Testis (tissue), 2 donors: ENCODE results near the gene CGB1.

Experiments used
- POLR2A ChIP-seq: fragments of 450-650 bp; IDR thresholded peaks from one replicate; pipeline ENCODE4 v1.6.1; 2017; ENCODE audit warnings: antibody characterized with exemption, mild to moderate bottlenecking, moderate library complexity
- TF ChIP-seq, protein P1 (sequence below), 3 experiments: fragments of 450-650 bp in 2 of 3; fragments of 200-600 bp in 1 of 3; sonication (generic) in 1 of 3; IDR thresholded peaks; one replicate each; pipeline ENCODE4 v1.5.1; 2016 to 2019; ENCODE audit warnings: antibody characterized with exemption in 3 of 3, mild to moderate bottlenecking in 2 of 3, moderate library complexity in 1 of 3

DNA sequence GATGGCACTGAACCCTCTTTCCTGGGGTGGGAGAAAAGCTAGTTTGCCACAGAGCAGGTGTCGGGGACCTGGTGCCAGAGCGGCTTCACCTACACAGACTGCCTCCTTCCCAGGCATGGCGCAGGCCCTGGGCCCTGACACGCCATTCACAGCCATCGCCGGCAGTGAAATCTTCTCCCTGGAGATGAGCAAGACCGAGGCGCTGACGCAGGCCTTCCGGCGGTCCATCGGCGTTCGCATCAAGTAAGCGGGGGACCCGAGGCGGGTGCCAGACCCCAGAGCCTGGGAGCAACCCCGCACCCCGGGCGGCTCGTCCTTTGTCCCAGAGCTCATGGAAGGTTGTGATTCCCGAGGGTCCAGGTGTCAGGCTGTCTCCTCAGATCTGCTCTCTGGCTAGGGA lies 29.8 kb downstream of the CGB1 start:
- TF ChIP-seq, protein P1, sequence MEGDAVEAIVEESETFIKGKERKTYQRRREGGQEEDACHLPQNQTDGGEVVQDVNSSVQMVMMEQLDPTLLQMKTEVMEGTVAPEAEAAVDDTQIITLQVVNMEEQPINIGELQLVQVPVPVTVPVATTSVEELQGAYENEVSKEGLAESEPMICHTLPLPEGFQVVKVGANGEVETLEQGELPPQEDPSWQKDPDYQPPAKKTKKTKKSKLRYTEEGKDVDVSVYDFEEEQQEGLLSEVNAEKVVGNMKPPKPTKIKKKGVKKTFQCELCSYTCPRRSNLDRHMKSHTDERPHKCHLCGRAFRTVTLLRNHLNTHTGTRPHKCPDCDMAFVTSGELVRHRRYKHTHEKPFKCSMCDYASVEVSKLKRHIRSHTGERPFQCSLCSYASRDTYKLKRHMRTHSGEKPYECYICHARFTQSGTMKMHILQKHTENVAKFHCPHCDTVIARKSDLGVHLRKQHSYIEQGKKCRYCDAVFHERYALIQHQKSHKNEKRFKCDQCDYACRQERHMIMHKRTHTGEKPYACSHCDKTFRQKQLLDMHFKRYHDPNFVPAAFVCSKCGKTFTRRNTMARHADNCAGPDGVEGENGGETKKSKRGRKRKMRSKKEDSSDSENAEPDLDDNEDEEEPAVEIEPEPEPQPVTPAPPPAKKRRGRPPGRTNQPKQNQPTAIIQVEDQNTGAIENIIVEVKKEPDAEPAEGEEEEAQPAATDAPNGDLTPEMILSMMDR (IDR thresholded peaks at IDR 0.05): no peak
- TF ChIP-seq POLR2A: no peak
